HEK293 (cell line): ENCODE measurements around the gene SOX5.

ENCODE experiments used
- ATF2 ChIP-seq: fragments of 450-650 bp; formaldehyde crosslinking; IDR thresholded peaks from 2 replicates; pipeline ENCODE4 v1.5.1; 2016; ENCODE audit warnings: missing biosample characterization, missing genetic modification characterization, low read depth
- CTCF ChIP-seq: fragments of 450-650 bp; formaldehyde crosslinking; IDR thresholded peaks from 2 replicates; pipeline ENCODE4 v1.5.1; 2016; ENCODE audit warnings: missing biosample characterization, missing genetic modification characterization
- GLI4 ChIP-seq: fragments of 450-650 bp; formaldehyde crosslinking; IDR thresholded peaks from 2 replicates; pipeline ENCODE4 v1.5.1; 2016; ENCODE audit warnings: missing biosample characterization, missing genetic modification characterization
- HOXD13 ChIP-seq: sonication (generic); formaldehyde crosslinking; IDR thresholded peaks from 2 replicates; pipeline ENCODE4 v1.8.0; 2022; ENCODE audit warnings: missing genetic modification reagents, borderline replicate concordance
- KLF16 ChIP-seq: fragments of 450-650 bp; formaldehyde crosslinking; IDR thresholded peaks from 2 replicates; pipeline ENCODE4 v1.5.1; 2017; ENCODE audit warnings: missing biosample characterization, missing genetic modification characterization
- REST ChIP-seq: fragments of 450-650 bp; formaldehyde crosslinking; IDR thresholded peaks from 2 replicates; pipeline ENCODE4 v1.5.1; 2016; ENCODE audit warnings: missing biosample characterization, missing genetic modification characterization
- SP2 ChIP-seq: fragments of 450-650 bp; formaldehyde crosslinking; IDR thresholded peaks from 2 replicates; pipeline ENCODE4 v1.5.1; 2016; ENCODE audit warnings: missing biosample characterization, missing genetic modification characterization
- SP7 ChIP-seq: fragments of 450-650 bp; formaldehyde crosslinking; IDR thresholded peaks from 2 replicates; pipeline ENCODE4 v1.5.1; 2016; ENCODE audit warnings: missing biosample characterization, missing genetic modification characterization
- ZBTB11 ChIP-seq: fragments of 450-650 bp; formaldehyde crosslinking; conservative IDR thresholded peaks from 2 replicates; pipeline ENCODE4 v1.5.1; 2016; ENCODE audit warnings: low read depth, missing biosample characterization, missing genetic modification characterization
- ZBTB20 ChIP-seq: fragments of 450-650 bp; formaldehyde crosslinking; IDR thresholded peaks from 2 replicates; pipeline ENCODE4 v1.5.1; 2016; ENCODE audit warnings: missing biosample characterization, missing genetic modification characterization
- ZBTB49 ChIP-seq: fragments of 450-650 bp; formaldehyde crosslinking; IDR thresholded peaks from 2 replicates; pipeline ENCODE4 v1.5.1; 2016; ENCODE audit warnings: missing biosample characterization, missing genetic modification characterization, low read depth
- ZNF175 ChIP-seq: fragments of 450-650 bp; formaldehyde crosslinking; IDR thresholded peaks from 2 replicates; pipeline ENCODE4 v1.5.1; 2016; ENCODE audit warnings: missing biosample characterization, missing genetic modification characterization
- ZNF221 ChIP-seq: fragments of 450-650 bp; formaldehyde crosslinking; IDR thresholded peaks from 2 replicates; pipeline ENCODE4 v1.5.1; 2017; ENCODE audit warnings: missing biosample characterization, missing genetic modification characterization, borderline replicate concordance
- ZNF776 ChIP-seq: fragments of 450-650 bp; formaldehyde crosslinking; IDR thresholded peaks from 2 replicates; pipeline ENCODE4 v1.5.0; 2017; ENCODE audit warnings: missing biosample characterization, missing genetic modification characterization, borderline replicate concordance

- no peak for TF ChIP-seq ZBTB49
- TF ChIP-seq ZBTB20 (tag by site-specific recombination) = no peak
- TF ChIP-seq KLF16 (tag by site-specific recombination) = no peak
- TF ChIP-seq CTCF (tag by site-specific recombination) = no peak
- no peak for TF ChIP-seq HOXD13 (CRISPR knock-in tag)
- TF ChIP-seq ZBTB11 (tag by site-specific recombination) = no peak
- no peak for TF ChIP-seq ZNF175
- no peak for TF ChIP-seq ZNF221 (tag by site-specific recombination)
- no peak for TF ChIP-seq GLI4 (tag by site-specific recombination)
- TF ChIP-seq ATF2 (tag by site-specific recombination) = no peak
- no peak for TF ChIP-seq ZNF776 (tag by site-specific recombination)
- no peak for TF ChIP-seq REST (tag by site-specific recombination)
- TF ChIP-seq SP2 (tag by site-specific recombination) = no peak
- no peak for TF ChIP-seq SP7 (tag by site-specific recombination)
Observed at GRCh38 chr12:23564451-23565152, 384.9 kb downstream of the SOX5 start.
